ENCODE measurements around the gene ELK4.

DNA sequence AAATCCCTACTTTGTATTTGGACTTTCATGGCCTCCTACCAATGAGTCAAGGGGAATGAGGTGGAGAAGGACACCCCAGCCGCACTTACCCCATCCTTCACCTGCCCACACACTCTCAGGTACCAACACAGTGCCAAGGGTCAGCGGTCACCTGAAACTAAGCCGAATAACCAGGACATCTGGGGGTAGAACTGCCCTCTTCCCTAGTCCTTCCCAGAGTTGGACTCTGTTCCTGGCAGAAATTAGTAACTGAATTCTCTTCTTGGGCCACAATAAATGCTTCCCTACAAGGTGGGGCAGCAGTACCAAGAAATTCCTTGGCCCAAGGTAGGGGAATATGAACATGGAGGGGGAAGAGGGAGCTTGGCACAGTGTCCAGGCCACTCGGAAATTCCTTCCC is 41.2 kb upstream of the ELK4 start:
- TF ChIP-seq EP300 (IDR thresholded peaks at IDR 0.05; ENCODE audit: borderline replicate concordance) (no peak), RAD21 (IDR thresholded peaks at IDR 0.05; ENCODE audit: low read depth) (no peak), CEBPB (IDR thresholded peaks at IDR 0.05) (no peak)

Data from Ishikawa (cell line).